AG20443 (cell line): ENCODE data around the gene EMID1.
A peak's percentile ranks its signal among the peaks of the same experiment; 100 is the strongest.

Source experiments
- DNase-seq: peaks from one replicate; pipeline ENCODE4 v3.0.0; 2012; ENCODE audit warnings: low spot score, mixed read lengths

Gene EMID1

DNA sequence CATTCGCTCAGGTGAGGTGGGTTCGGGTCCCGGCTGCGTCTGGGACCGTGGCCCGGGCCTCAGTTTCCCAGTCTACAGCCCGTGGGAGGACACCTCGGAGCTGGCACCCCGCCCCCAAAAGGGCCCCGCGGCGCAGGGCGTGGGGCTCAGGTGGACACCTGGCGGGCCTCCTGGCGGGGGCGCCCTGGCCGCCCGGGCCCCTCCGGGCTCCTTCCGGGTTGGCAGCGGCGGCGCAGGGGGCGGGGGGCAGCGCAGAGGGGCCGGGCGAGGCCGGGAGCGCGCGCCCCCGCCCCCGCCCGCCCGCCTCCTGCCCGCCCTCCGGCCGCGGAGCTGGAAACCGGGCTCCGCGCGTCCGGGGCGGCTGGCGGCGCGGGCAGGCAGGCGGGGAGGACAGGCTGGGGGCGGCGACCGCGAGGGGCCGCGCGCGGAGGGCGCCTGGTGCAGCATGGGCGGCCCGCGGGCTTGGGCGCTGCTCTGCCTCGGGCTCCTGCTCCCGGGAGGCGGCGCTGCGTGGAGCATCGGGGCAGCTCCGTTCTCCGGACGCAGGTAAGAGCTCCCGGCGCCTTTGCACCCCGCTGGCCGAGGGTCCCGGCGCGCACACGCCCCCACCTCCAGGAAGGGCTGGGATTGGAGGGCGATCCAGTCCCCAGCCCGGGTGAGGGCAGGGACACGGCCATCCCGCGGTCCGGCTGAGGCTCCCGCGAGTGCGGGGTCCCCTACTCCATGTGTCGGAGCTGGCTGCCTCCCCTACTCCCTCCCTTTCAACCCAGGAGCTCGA lies at the start of gene EMID1:
Gene EMID1 (plus strand): TSS at position 303 of the 778 bp plus-strand sequence. CDS start 143 bp downstream, at position 446.
- DNase-seq: peak; percentile 68

GRCh38 chr22:29155966-29156365 lies 49.7 kb upstream of the EMID1 start:
- no peak for DNase-seq

- DNase-seq: no peak
Measured at GRCh38 chr22:29156507-29156906, 49.2 kb upstream of the EMID1 start.

- no peak for DNase-seq
Measured at GRCh38 chr22:29157759-29158535, 47.7 kb upstream of the EMID1 start.

GRCh38 chr22:29158546-29158945 lies 47.1 kb upstream of the EMID1 start:
- DNase-seq: no peak

GRCh38 chr22:29163808-29164207 lies 41.9 kb upstream of the EMID1 start:
- no peak for DNase-seq

- no peak for DNase-seq
Measured at GRCh38 chr22:29165321-29166060, 40.2 kb upstream of the EMID1 start.

DNA sequence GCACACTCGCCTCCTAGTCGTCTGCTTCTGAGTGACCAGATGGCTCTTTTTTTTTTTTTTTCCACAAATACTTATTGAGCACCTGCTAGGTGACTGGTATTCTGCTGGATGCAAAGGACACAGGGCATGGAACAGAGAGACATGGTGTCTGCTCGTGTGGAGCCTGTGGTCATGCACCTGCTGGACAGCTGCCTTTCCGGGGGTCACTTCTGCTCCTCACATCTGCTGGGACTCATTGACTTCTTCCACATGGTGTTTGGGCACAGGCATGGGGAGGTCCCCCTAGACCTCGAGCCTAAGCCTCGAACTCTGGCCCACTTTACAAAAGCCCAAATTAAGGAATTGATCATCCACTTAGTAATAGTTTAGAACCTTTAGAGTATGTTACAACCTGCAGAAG lies 39.5 kb upstream of the EMID1 start:
- DNase-seq: no peak

DNA sequence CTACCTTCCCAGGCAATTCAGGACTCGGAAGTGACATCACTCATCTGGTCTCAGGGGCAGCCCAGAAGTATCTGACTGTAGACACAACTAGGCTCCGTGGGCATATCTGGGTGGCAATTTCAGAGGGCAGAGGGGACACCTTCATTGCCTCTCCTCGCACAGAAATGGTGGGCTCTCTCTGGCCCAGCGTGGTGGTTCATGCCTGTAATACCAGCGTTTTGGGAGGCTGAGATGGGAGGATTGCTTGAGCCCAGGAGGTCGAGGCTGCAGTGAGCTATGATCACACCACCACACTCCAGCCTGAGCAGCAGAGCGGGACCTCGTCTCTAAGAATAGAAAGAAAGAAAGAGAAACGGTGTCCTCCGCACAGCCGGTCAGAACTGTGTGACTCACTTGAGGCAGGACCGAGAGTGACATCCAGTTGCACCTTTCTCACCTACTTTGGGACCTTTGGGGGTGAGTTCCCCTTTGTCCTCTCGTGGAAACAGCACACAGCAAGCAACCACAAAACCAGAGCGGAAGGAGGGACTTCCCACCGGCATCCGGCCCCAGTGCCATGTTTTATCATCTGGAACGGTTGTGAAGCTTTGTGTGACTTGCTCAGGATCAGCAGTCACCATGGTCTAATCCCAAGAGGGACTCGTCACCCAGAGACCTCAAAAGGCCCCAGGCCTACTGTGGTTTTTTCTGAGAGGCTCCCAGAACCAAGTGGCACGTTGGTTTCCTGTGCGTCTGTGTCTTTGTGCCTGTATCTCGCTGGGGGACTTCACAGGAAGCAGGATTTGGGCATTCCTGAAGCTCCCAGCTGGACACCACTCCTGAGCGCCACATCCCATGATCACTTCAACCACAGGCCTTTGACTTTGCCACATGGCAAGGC lies 38.4 kb upstream of the EMID1 start:
- DNase-seq: peak; percentile 5

- DNase-seq: no peak
Measured at GRCh38 chr22:29171721-29172120, 34.0 kb upstream of the EMID1 start.

GRCh38 chr22:29172216-29172615 lies 33.5 kb upstream of the EMID1 start:
- no peak for DNase-seq

GRCh38 chr22:29175312-29175835 lies 30.3 kb upstream of the EMID1 start:
- DNase-seq: no peak

DNA sequence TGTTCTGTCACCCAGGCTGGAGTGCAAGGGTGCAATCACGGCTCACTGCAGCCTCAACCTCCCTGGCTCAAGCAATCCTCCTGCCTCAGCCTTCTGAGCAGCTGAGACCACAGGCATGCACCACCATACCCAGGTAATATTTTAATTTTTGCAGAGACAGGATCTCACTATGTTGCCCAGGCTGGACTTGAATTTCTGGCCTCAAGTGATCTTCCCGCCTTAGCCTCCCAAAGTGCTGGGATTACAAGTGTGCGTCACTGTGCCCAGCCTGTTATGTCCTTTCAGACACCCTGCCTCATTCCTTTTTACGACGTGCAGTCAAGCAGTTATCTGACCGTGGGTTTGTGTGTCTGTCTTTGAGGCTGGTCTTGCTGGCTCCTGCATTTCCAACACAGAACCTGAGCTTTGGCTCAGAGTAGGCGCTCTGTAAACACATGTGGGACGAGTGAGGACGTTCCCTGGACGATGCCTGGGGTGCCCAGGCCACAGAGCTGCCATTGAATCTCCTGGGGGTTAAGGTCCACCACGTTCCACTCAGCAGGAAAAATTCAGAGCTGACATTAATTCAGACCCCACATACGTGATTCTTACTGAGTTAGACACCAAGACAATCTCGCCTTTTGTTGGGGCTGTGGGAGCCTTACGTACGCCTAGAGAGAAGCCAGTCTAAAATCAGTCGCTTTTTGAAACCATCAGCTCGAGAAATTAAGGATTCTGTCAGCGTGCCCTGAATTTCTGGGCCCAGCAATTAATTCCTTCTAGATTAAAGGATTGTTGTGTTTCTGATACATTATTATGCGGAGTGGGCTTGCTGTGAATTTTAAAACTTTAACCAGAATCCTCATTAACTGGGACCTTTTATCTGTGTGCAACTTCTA lies 21.5 kb upstream of the EMID1 start:
- DNase-seq: no peak

GRCh38 chr22:29184849-29185490 lies 20.7 kb upstream of the EMID1 start:
- DNase-seq: peak; percentile 10

DNA sequence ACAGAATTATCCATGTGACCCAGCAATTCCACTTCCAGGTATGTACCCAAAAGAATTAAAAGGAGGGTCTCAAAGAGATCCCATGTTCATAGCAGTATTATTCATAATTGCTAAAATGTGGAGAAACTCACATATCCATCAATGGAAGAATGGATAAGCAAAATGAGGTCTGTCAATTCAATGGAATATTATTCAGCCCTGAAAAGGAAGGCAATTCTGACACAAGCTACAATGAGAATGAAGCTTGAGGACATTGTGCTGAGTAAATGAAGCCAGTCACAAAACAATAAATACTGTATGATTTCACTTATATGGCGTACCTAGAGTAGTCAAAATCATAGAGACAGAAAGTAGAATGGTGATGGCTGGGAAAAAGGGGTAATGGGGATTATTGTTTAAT lies 19.4 kb upstream of the EMID1 start:
- DNase-seq: no peak

GRCh38 chr22:29187831-29188230 lies 17.9 kb upstream of the EMID1 start:
- DNase-seq: peak; percentile 13

DNA sequence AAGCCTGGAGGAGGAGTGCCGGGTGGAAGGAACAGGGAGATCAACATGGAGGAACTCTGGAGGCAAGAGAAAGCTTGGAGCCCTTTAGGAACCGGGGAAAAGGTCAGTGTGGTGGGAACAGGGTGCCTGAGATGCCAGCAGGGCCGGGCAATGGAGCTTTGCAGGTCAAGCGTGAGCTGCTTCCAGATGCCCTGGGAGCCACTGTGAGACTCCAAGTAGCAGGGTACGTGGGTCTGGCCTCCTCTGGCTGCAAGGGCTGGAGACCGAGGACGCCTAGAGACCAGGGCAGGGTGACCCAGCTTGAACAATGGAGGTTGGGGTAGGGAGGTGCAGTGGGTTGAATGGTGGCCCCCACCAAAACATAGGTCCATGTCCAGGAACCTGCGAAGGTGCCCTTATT lies 15.6 kb upstream of the EMID1 start:
- no peak for DNase-seq

DNA sequence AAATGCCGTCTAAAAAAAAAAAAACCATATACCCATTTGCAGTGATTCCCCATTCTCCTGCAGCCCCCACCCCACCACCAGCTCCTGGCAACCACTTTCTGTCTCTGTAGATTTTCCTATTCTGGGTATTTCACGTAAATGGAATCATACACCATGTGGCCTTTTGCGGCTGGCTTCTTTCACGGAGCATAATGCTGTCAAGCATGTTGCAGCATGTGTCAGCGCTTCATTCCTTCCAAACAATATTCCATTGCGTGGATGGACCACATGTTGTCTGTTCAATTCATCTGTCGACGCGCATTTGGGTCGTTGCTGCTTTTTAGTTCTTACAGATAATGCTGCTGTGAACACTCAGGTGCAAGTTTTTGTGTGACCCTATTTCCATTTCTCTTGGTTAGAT lies 14.8 kb upstream of the EMID1 start:
- DNase-seq: peak; percentile 23

DNA sequence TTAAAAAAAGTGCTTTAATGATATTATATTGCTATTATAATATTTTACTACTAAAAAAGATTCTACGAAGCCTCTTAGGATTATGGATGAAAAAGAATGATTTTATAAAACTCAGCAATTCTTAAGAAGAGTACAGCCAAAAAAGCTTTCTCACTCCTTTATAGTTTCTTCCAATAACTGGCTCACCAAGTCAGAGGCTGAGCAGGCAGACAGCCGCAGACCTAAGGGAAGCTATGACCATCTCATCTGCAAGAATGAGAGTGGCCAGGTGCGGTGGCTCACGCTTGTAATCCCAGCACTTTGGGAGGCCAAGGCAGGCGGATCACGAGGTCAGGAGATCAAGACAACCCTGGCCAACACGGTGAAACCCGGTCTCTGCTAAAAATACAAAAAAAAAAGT lies 12.7 kb upstream of the EMID1 start:
- no peak for DNase-seq

GRCh38 chr22:29194184-29194583 lies 11.5 kb upstream of the EMID1 start:
- DNase-seq: no peak
